Hypothalamus (tissue), 51 donors: ENCODE measurements around the gene FNDC8.
"Not testable (repeated sequence)": the region's sequence is repeated elsewhere in the genome, so short reads cannot be mapped to it uniquely, and the experiment has no call there.

ENCODE experiments used
- DNase-seq, 51 donors: peaks; one replicate each; lab custom pipeline; 2025; lab: John Stamatoyannopoulos, UW

Gene FNDC8

GRCh38 chr17:35167046-35167445, 45.6 kb downstream of the FNDC8 start:
- peak in 10 of 51 donors; percentile 0 to 70 (median 8) for DNase-seq

GRCh38 chr17:35167666-35168065, 46.3 kb downstream of the FNDC8 start:
- no peak for DNase-seq

GRCh38 chr17:35169835-35170363, 48.5 kb downstream of the FNDC8 start:
- DNase-seq = no peak

- DNase-seq = no peak
Observed at GRCh38 chr17:35170968-35171771, 49.8 kb downstream of the FNDC8 start.

DNA sequence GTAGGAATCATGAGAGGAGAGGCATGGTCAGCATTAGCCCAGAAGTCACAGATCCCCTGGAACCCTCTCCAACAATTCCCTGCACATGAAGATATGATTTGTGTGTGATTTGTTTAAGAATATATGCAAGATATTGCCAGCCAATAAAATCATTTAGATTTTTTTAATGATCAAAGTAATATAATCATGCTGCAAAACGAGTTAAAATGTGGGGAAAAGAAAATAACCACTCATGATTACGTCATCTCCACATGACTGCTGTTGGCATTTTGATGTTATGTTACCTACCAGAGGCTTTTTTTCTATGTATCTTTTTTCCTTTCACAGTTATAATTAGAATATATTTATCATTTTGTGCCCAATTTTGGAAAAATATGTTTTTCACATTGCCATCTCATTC, 50.4 kb downstream of the FNDC8 start:
- DNase-seq = no peak

DNA sequence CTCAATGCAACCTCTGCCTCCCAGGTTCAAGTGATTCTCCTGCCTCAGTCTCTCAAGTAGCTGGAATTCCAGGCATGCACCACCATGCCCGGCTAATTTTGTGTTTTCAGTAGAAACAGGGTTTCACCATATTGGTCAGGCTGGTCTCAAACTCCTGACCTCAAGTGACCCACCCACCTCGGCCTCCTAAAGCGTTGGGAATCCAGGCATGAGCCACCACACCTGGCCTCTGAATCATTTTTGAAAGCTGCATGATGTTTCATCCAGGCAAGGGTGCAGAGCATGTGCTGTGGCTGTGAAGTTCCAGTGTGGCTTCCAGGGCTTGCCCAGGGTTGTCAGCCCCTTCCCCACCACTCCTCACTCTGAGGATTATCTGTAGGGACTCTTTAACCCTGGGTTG, 50.9 kb downstream of the FNDC8 start:
- DNase-seq = not testable (repeated sequence)

- no peak for DNase-seq
Observed at GRCh38 chr17:35174835-35175334, 53.5 kb downstream of the FNDC8 start.

DNA sequence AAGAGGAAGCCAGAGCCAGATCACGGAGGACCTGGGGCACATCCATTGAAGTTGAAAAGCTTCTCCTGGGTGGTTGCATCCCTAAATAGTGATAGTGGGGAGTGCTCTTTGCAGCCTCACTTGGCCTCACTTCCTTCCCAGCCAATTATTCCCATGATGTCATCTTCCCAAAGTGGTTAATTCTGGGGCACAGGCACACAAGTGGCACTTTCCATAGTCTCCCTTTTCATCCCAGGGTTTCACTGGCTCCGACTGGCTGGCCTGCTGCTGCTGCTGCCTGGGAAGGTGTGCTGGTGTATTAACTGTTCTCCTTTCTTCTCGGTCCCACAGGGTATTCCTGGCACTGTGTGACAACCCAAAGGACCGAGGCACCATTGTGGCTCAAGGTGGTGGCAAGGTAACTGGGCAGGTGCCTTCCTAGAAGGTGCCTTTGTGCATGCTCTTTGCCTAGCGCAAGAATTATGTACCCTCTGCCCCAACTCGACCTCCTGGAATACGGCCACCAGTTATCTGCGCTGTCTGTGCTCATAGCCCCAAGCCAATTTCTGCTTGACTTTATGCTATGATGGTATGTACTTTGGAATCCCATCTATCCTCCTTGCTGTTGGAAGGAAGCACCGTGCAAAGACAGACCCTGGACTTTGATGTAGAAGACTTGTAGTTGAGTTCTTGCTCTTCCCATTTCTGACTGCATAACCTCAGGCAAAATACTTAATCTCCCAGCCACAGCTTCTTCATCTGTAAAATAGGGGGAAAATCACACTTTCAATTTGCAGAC, 54.4 kb downstream of the FNDC8 start:
- no peak for DNase-seq

- DNase-seq = no peak
Observed at GRCh38 chr17:35176897-35177296, 55.5 kb downstream of the FNDC8 start.

GRCh38 chr17:35179379-35179778, 58.0 kb downstream of the FNDC8 start:
- DNase-seq = not testable (repeated sequence)
